ENCODE results near the gene PRR18.
"Not testable (repeated sequence)": the region's sequence is repeated elsewhere in the genome, so short reads cannot be mapped to it uniquely, and the experiment has no call there.

Gene PRR18, protein sequence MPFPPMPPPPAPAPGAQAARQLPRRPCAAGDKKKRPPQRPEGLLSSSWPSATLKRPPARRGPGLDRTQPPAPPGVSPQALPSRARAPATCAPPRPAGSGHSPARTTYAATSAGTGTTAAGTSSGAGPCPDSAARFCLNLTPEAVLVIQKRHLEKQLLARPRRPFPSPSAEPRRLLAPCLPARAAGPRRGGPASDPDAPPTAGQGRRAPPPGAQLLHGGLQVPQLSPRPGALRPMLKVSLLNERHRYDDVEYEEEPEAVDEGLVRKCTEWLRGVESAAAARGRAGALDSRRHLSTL

DNA sequence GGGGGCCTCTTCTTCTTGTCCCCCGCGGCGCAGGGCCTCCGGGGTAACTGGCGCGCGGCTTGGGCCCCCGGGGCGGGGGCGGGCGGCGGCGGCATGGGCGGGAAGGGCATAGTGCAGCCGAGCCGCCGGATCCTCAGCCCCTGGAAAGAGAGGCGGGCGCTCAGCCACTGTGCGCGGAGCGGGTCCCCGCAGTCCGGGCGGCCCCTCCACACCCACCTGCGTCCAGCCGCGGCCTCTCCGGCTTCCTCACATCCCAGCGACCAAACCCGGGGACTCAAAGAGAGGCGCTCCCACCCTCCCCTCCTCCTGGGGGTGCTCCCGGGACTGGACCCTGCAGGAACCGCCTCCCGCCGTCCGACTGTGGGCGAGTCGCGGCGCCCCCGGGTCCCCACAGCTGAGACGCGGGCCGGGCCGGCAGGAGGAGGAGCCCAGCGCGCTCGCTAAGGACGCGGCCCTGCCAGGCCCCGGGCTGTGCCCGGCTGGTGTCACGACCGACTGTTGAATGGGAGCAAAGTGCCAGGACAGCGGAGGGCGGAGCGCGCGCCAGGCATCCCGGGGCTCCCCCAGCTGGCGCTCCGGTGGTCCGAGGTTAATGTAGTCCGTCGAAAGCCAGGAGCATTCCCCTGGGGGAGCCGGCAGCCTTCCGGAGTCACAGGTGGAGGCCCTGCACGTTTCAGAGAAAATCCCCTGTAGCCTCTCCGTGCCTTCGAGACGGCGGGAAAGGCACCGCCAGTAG, at the start of gene PRR18:
Gene PRR18, minus strand, starts transcription at position 360 of the 736 bp plus-strand sequence. Its CDS starts 250 bp downstream, at position 110.
- DNase-seq, result peak; percentile 47

GRCh38 chr6:166355552-166355951, 47.4 kb upstream of the PRR18 start:
- no peak for DNase-seq

DNA sequence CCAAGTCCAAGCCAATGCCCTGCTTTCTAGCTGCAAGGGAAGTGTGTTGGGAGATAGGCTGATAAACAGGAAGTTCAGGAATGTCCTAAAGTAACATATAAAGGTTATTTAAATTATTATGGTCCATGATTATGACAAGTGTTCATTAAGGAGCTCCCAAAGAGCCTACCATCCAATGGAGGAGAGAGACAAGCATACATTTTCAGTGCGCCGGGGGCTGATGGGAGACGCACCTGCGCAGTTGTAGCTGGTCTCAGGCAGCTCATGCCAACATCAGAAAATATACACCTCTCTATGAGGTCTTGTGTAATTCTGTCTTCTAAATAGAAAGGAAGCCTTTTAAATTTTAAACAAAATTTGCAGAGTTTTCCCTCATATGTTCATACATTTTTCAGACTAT, 46.8 kb upstream of the PRR18 start:
- no peak for DNase-seq

- DNase-seq, result no peak
Observed at GRCh38 chr6:166354143-166354542, 46.0 kb upstream of the PRR18 start.

DNA sequence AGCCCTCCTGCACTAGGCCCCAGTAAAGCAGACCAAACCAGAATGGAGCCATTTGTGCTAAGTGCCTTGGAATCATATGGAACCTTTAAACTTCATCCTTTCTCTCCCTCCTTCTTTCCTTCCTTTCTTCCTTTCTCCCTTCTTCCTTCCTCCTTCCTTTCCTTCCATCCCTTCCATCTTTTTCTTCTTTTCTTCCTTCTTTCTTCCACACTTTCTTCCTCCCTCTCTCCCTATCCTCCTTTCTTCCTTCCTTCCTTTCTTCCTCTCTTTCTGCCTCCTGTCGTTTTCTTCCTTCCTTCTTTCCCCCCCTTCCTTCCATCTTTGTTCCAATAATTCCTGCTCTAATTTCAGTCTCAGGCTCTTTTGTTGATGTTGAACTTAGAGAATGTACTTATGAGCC, 45.3 kb upstream of the PRR18 start:
- no peak for DNase-seq

- no peak for DNase-seq
Observed at GRCh38 chr6:166352923-166353322, 44.7 kb upstream of the PRR18 start.

DNA sequence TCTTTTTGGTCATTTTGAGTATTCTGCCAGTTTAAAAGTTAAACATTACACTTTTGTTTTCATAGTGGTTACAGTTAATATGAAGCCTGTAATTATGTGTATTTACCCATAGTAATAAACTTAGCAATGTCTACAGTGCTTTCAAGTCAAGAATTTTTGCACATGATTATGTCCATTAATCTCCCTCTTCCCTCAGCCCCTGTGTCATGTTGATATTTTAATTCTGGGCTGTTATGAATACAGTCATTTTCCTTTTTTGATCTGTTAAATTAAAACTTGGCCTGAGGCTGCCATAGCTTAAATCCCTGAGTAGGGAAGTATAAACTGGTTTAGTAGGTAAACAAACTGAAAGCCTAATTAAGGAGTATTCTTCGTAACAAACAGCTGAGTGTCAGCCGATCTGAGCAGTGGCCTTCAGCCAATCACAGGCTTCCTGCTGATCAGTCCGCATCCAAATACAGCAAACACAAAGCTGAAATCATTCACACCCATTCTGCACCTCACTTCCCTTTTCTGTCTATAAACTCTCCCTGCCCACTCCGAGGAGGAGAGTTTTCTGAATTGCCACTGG, 43.6 kb upstream of the PRR18 start:
- DNase-seq, result no peak

GRCh38 chr6:166348305-166348949, 40.2 kb upstream of the PRR18 start:
- no peak for DNase-seq

DNA sequence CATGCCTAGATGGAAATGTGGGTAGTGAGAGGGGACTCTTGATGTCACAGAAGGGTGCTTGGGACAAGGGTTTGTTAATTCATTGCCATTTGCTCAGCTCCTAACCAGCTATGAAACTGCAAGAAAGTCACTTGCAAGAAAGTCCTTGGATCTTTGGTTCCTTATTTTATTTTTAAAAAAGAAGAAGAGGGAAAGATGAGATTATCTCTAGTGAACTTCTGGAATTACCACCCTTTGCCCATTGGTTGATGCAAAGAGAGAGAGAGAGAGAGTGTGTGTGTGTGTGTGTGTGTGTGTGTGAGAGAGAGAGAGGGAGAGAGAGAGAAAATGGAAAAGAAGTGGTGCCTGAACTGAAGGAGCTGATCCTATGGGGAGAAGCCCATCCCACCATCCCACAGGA, 38.8 kb upstream of the PRR18 start:
- no peak for DNase-seq

DNA sequence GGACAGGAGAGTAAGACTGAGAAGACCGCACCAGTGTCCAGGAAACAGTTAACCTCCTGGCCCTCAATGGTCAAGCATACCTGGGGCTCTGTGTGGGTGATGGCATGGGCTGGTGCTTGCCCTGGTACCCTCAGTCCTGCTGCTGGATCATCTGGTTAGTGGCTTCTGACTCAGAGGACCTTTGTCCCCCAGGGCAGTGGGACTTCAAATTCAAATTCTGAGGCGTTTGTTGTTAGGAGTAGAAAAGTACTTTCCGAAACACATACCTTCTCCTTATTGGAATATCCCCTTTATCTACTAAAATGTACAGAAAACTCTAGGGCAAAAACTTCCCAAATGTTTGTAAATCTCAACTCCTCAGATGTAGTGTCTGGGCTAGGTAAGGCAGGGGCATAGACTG, 38.3 kb upstream of the PRR18 start:
- no peak for DNase-seq

DNA sequence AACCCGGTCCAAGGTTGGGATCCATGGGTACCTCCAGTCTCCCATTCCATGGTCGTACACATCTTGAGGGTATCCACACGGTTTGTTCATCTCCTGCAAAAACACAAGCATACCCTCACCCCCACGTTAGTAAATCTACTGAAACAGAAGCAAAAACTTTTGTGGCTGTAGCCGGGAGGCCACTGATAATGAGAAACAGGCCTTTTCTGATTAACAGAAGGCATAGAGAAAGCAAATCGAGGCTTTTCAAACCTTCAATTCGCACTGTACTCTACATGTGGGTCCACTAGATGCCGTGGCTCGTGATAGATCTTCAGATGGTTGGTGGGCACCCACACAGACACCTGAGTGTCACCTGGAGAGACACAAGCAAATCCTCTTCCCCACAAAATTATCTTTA, 37.5 kb upstream of the PRR18 start:
- DNase-seq, result not testable (repeated sequence)

DNA sequence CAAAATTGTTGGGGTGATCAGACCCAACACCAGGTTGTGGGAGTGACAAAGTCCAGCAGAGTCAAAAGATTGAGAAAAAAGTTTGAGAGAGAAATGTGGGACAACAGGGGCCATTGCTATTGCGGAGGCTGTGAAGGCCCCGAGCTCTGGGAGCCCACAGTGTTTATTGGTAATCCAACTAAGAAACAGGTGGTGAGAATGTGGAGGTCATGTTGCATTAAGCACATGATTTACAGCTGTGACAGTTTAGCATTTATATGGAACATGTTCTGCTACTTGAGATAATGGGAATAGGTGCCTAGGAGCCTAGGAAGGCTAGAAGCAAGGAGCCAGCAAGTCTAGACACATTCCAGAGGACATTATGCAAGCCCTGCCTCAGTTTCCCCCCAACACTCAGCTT, 36.7 kb upstream of the PRR18 start:
- not testable (repeated sequence) for DNase-seq

- DNase-seq, result no peak
Observed at GRCh38 chr6:166344240-166344639, 36.0 kb upstream of the PRR18 start.

- DNase-seq, result no peak
Observed at GRCh38 chr6:166343150-166343487, 34.9 kb upstream of the PRR18 start.

DNA sequence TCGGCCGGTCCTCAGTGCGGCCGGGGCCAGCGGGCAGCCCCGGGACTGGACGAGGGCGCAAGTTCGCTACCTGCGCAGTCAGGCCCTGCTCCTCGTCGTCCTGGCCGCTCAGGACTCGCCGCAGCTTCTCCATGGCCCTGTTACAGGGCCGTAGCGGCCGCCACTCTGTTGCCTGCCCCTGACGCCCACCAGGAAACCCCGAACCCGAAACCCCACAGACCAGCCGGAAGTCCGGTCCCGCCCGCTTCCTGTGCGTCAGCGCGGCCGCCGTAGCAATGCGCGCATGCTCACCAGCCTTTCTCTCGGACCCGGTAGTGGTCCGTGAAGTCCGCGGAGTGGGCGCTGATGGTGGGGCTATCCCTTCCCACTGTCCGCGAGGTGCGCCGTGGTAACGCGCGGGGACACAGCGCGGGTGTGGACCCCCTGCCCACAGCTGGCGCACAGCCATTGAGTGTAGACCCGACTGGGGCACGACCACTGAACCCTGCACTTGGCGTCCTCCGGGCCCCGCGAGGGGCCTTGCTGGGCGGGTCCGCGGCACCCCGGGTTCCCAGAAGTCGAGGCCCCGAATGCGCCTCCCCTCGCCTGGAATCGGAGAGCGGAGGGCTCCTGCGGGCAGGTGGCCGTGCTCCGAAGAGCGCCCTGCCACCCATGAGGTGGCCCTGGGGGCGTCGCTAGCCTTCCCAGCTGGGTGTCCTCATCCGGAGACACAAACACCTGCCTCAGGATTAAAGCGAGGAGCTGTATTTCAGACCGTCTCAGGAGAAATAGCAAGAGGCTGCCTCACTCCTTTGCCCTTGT, 34.4 kb upstream of the PRR18 start, which contains the start of gene SFT2D1:
Gene SFT2D1, minus strand, starts transcription at position 197 of the 801 bp plus-strand sequence. Its CDS starts 64 bp downstream, at position 133.
- peak; percentile 95 for DNase-seq

DNA sequence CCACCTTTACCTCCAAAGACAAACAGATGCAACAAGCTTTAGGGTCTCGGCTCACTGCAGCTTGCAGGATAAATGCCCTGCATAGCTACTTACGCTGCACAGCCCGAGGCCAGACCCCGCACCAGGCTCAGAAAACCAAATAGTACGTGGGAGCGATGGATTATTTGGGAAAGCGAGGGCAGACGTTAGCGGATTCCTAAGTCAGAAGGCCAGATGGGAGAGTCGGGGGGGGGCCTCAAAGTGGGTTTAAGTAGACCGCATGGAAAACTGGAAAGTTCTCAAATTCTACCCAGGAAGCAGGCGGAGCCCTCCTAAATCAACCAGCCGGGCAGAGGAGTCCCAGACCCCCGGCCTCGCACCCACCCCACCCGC, 33.8 kb upstream of the PRR18 start:
- no peak for DNase-seq

GRCh38 chr6:166341464-166341863, 33.3 kb upstream of the PRR18 start:
- DNase-seq, result no peak

DNA sequence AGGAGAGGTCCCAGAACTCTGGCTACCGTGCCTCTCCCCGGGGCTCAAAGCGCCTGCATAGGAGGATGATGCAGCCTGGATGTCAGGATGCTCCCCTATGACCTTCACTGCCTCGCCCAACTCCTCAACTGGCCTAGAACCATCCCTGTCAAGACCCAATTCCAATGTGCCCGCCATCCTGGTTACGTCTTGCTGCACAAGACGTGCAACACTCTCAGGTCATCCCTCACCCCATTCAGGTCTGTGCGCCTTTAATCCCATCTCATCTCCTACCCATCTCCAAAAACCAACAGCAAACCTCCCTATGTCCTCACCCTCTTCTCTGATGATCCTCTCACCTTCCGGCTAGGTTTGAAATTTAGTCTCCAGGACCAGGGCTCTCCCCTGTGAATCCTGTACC, 30.7 kb upstream of the PRR18 start:
- no peak for DNase-seq

- DNase-seq, result no peak
Observed at GRCh38 chr6:166336847-166337246, 28.7 kb upstream of the PRR18 start.

- no peak for DNase-seq
Observed at GRCh38 chr6:166335378-166336302, 27.4 kb upstream of the PRR18 start.

- DNase-seq, result no peak
Observed at GRCh38 chr6:166334878-166335277, 26.7 kb upstream of the PRR18 start.
